GM12801 (cell line): ENCODE measurements around the gene KCNJ1.

Experiments used
- TF ChIP-seq, protein P1 (sequence below): IDR thresholded peaks from one replicate; pipeline ENCODE4 v1.5.1; 2011; ENCODE audit warnings: control low read depth; ENCODE audit not compliant: insufficient read length; ENCODE audit errors: extremely low read depth

KCNJ1 gene

GRCh38 chr11:128868841-128869671 is 2.0 kb upstream of the KCNJ1 start:
- TF ChIP-seq, protein P1, sequence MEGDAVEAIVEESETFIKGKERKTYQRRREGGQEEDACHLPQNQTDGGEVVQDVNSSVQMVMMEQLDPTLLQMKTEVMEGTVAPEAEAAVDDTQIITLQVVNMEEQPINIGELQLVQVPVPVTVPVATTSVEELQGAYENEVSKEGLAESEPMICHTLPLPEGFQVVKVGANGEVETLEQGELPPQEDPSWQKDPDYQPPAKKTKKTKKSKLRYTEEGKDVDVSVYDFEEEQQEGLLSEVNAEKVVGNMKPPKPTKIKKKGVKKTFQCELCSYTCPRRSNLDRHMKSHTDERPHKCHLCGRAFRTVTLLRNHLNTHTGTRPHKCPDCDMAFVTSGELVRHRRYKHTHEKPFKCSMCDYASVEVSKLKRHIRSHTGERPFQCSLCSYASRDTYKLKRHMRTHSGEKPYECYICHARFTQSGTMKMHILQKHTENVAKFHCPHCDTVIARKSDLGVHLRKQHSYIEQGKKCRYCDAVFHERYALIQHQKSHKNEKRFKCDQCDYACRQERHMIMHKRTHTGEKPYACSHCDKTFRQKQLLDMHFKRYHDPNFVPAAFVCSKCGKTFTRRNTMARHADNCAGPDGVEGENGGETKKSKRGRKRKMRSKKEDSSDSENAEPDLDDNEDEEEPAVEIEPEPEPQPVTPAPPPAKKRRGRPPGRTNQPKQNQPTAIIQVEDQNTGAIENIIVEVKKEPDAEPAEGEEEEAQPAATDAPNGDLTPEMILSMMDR: no peak

- TF ChIP-seq, protein P1: no peak
These were observed 1.6 kb downstream of the KCNJ1 start for GRCh38 chr11:128865490-128865889.

DNA sequence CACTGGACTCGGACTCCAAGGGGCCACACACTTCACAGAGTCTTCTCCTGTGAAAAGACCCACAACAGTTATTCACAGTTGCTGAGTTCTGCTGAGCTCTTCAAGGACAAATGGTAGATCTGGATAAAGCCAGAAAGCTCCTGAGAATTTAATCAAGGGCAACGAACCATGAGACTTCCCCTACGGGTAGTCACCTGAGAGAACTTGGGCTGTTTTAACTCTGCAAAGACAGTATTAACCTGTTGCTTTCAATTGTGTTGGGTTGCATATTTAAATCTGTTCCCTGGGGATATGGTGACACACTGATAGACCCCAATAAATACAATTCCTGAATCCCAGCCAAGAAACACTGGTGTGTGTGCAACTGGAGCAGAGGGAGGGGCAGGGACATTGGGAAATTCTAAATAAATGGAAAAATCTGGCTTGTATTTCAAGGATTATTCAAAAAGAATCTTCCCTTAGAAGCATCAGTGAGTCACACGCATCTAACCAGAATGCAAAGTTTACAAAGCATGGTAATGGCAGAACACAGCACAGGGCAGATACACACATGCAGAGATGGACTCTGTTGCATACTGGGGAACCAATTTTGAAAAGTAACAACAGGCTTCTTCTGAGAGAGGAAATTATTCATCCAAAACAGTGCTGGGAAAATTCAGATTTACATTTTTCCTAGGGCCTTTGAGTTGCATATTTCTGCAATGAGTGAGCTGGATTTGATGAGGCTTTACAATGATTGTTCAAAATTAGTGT is 4.0 kb downstream of the KCNJ1 start:
- TF ChIP-seq, protein P1: no peak

DNA sequence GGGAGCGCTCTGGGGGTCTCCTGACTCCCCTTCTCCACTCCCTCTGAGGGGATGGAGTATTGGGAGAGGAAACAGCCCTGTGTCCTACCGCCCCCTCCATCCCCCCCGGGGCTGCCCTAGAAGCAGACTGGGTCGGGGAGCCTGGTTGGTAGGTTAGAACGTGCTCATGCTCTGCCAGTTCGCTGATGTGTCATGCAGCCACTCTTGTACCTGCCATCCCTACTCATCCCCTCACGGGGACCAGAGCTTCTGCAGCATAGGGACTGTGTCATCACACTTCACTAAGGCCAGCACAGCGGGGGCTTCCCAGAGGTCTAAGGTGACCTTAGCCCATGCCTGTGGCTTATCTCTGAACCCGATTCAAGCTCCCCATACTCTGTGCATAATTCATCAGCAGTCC is 4.7 kb downstream of the KCNJ1 start:
- TF ChIP-seq, protein P1: no peak

DNA sequence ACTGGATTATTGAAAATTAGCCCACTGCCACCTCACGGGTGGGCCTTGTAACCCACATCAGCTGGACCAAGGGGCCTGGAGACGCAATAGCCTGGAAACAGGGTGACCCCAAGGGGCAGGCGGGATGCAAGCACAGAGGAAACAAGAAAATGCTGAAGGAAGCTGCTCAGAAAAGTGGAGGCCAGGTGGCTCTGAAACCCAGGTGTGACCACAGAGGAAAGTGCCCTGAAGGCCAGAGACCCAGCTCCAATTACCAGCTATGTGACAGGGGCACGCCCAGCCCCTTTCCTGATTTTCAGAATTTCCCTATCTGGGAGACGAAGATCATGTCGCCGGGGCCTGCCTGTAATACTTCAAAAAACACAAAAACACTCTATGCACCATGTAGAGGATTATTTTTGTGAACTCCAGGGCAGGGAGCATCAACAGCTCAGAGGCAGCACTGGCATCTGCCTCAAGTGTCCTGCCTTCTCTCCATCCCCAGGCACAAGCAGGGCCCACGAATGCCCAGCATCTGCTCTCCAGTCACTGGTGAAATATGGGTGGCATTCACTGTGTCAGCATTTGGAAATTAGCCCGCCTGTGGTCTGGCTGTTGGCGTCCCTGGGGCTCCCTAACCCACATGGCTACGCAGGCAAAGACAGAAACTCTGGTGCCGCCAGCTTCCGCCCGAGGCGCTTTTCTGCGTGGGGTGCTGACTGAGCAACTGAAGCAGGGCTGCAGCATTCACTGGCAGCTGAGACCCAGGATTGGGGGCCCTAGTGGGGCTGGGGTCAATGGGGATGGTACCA is 6.3 kb downstream of the KCNJ1 start:
- TF ChIP-seq, protein P1: no peak

DNA sequence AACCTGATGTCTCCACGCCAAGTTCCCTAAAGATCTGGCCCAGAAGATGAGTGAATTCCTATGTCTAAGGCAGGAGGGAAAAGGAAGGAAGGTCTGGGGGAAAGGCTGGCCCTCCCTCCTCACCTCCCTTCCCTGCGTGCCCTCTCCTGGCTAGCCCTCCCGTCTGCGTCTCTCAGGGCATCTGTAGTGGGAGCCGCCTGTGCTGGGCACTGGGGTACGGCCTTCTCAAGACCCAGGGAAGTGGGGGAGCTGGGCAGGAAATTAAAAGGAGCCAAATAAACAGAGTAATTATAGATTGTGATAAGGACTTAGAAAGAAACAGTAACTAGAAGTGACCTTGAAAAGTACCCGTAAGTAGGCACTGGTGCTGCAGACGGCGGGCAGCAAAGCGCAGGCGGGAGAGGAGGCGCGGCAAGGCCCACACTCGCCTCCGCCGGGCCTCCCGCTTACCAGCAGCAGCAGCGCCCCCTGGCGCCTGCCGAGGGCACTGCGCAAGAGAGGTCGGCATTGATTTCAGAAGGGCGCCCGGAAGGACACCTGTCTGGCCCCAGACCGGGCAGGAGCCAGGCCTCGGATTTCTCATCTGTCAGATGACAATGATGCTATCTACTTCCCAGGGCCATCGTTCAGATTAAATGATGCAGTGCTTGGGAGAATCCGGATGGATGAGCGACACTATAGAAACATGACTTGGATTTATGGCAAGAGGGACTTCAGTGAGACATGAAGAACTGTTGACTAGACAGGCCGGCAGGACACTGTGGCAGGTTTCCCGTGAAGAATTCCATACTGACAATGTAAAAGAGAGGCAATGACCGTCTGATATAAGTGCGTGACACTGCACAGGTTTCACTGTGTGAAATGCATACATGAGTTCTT is 7.3 kb downstream of the KCNJ1 start:
- TF ChIP-seq, protein P1: no peak

- TF ChIP-seq, protein P1: no peak
These were observed 9.8 kb downstream of the KCNJ1 start for GRCh38 chr11:128857341-128857740.
